GM21526 (cell line): ENCODE results near the gene CYP20A1.
"Not testable (repeated sequence)": the region's sequence is repeated elsewhere in the genome, so short reads cannot be mapped to it uniquely, and the experiment has no call there.

Experiments
- ATAC-seq: cut with Tn5 transposase; IDR thresholded peaks from one replicate; pipeline ENCODE4 v1.9.1; 2021; ENCODE audit warnings: moderate library complexity; ENCODE audit not compliant: unreplicated experiment, low FRiP score

Gene CYP20A1, protein sequence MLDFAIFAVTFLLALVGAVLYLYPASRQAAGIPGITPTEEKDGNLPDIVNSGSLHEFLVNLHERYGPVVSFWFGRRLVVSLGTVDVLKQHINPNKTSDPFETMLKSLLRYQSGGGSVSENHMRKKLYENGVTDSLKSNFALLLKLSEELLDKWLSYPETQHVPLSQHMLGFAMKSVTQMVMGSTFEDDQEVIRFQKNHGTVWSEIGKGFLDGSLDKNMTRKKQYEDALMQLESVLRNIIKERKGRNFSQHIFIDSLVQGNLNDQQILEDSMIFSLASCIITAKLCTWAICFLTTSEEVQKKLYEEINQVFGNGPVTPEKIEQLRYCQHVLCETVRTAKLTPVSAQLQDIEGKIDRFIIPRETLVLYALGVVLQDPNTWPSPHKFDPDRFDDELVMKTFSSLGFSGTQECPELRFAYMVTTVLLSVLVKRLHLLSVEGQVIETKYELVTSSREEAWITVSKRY

DNA sequence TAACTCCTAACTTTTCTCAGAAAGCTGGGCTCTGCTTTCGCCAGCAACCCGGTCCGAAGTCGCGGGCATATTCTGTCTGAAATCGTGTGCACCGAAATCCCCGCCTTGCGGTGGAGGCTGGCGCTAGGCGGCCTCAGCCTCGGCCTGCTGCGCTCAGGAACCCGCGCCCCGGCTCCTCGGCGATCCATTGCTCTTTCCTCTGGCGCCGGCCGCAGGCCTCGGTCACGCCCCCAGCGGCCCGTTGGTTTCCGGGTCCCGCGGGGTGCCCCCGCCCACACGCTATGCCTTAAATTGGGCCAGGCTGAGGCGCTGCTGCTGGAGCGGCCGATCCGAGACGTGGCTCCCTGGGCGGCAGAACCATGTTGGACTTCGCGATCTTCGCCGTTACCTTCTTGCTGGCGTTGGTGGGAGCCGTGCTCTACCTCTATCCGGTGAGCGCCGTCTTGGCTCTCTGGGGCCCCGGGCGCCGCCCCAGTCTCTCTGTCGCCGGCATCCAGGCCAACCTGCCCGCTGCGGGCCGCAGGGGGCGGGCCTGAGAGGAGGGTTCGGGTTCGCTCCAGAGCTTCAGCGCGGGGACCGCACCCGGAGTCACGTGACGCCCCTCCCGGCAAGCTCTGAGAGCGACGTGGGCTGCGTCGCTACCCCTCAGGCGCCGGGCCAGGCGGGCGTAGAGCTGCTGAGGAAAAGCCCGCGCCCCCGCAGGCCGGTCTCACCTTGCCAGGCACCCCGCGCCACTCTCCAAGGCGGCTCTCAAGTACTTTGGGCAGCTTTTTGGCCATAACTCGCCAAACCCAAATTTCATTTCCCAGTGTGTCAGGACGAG, at the start of gene CYP20A1:
CYP20A1 (plus strand) TSS at position 315 of the 823 bp plus-strand sequence; CDS start at position 360, 45 bp downstream.
- ATAC-seq, result peak; percentile 85

DNA sequence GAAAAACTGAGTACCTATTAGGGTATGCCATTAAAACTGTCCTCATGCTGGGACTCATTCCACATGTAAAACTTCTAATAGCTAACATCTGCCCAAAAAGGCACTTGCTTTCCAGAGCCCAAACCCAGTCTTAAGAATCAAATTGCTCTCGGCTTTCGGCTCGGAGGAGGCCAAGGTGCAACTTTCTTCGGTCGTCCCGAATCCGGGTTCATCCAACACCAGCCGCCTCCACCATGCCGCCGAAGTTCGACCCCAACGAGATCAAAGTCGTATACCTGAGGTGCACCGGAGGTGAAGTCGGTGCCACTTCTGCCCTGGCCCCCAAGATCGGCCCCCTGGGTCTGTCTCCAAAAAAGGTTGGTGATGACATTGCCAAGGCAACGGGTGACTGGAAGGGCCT, 48.3 kb upstream of the CYP20A1 start:
- ATAC-seq, result not testable (repeated sequence)

DNA sequence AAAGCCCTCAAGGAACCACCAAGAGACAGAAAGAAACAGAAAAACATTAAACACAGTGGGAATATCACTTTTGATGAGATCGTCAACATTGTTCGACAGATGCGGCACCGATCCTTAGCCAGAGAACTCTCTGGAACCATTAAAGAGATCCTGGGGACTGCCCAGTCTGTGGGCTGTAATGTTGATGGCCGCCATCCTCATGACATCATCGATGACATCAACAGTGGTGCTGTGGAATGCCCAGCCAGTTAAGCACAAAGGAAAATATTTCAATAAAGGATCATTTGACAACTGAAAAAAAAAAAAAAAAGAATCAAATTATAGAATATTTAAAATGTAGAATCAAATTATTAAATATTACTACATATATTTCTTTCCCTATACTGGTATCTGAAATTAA, 47.8 kb upstream of the CYP20A1 start:
- not testable (repeated sequence) for ATAC-seq

DNA sequence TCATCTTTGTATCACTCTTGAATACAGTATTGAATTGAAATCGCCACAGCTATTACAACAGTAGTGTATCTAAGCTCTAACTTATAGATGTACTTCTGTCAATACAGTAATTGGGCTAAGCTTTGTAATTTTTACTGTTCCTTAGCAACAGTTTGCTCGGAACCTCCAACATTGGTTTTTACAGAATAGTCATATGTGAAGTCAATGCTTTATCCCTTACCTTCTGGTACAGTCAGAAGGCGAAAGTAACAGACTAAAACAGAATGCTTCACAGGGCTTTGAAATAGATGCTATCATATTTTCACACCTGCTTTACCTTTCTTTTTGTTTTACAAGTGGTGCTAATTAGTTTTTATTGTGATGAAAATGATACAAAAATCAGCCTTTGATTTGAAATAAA, 46.9 kb upstream of the CYP20A1 start:
- ATAC-seq, result no peak

DNA sequence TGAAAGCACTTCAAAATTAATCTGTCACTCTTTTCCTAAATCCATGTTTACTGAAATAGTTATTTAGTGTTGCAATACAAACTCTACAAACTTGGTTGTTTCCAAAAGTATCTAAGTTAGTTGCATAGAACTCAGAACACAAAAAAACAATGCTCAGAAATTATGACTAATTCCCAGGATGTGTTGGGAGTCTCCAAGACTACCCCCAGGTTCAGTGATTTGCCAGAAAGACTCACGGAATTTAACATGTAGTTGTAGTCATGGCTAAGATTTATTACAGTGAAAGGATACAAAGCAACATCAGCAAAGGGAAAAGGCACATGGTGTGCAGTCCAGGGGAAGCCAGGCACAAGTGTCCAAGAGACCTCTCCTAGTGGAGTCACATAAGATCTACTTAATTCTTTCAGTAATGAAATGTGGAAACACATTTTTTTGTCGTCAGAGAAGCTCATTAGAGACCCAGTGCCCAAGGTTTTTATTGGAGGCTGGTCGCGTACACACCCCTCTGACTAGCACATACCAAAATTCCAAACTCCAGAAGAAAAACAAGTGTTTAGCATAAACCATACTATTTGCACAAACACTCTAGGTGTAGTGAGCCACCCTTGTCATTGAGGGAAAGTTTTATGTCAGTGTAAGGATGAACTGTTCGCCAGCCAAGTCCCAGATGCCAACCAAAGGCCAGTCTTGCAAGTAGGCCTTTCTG, 43.3 kb upstream of the CYP20A1 start:
- no peak for ATAC-seq

DNA sequence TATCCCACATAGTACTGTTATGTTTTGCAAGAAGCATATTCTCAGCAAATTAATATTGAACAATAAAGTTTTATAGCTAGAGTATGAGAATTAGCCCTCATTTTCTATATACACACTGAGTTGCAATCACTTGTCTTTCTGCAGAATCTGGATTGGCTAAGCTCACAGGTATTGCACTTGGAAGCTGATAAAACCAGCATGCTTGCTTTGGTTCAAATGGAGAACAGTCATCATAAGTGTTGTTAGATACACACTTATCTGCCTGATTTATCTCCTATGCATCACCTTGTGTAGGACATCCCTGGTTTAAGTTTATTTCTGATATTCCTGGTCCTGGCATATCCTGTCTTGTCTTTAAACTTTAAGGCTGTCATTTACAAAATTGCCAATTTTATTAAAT, 38.0 kb upstream of the CYP20A1 start:
- no peak for ATAC-seq

DNA sequence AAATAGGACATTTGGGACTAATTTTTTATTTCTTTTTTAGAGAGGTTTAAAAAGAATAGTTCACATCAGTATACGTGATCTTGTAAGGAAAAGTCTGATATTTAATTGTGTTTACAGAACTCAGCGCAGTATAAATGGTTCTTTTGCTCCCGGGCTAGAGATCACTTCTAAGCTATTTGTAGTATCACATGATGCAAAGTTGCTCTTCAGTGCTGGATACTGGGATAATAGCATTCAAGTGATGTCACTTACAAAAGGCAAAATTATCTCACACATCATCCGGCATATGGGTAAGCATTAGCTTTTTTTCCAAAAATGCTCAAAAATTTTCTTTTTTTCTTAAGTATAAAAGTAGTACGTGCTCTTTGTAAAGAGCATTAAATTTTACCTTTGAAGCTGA, 37.4 kb upstream of the CYP20A1 start:
- ATAC-seq, result no peak

DNA sequence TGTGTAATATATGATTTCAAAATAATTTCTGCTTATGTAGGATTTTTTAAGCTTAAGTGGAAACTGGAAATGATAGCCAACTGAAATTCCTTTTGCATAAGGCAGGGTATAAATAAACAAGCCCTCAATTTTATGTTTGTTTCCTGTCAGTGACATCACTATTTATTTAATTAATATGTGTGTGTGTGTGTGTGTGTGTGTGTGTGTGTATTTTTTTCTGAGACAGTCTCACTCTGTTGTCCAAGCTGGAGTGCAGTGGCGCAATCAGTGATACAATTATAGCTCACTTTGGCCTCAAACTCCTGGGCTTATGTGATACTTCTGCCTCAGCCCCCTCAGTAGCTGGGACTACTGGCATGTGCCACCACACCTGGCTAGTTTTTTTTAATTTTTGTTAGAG, 29.3 kb upstream of the CYP20A1 start:
- ATAC-seq, result no peak

DNA sequence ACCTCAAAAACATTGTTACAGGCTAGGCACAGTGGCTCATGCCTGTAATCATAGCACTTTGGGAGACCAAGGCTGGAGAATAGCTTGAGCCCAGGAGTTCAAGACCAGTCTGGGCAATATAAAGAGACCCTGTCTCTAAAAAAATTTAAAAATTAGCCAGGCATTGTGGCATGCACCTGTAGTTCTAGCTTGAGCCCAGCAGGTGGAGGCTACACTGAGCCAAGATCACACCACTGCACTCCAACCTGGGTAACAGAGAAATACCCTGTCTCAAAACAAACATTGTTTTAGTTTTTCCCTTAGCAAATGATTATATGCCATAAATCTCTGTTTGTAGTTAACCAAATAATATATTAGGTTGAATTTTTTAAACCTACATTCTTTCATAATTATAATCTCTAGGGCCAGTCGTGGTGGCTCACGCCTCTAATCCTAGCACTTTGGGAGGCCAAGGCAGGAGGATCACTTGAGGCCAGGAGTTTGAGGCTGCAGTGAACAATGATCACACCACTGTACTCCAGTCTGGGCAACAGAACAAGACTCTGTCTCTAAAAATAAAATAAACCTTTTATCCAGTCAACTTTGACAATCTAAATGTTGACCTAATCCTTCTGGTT, 13.3 kb upstream of the CYP20A1 start:
- no peak for ATAC-seq

DNA sequence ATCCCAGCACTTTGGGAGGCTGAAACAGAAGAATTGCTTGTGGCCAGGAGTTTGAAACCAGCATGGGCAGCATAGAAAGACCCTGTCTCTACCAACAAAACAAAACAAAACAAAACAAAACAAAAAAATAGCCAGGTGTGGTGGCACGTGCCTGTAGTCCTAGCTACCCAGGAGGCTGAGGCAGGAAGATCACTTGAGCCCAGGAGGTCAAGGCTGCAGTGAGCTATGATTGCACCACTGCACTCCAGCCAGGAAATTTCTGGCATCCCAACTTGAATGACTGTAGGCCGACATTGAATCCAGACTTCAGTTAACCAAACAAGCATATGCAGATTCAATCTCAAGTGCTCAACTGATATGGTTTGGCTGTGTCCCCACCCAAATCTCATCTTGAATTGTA, 9.1 kb upstream of the CYP20A1 start:
- ATAC-seq, result not testable (repeated sequence)

DNA sequence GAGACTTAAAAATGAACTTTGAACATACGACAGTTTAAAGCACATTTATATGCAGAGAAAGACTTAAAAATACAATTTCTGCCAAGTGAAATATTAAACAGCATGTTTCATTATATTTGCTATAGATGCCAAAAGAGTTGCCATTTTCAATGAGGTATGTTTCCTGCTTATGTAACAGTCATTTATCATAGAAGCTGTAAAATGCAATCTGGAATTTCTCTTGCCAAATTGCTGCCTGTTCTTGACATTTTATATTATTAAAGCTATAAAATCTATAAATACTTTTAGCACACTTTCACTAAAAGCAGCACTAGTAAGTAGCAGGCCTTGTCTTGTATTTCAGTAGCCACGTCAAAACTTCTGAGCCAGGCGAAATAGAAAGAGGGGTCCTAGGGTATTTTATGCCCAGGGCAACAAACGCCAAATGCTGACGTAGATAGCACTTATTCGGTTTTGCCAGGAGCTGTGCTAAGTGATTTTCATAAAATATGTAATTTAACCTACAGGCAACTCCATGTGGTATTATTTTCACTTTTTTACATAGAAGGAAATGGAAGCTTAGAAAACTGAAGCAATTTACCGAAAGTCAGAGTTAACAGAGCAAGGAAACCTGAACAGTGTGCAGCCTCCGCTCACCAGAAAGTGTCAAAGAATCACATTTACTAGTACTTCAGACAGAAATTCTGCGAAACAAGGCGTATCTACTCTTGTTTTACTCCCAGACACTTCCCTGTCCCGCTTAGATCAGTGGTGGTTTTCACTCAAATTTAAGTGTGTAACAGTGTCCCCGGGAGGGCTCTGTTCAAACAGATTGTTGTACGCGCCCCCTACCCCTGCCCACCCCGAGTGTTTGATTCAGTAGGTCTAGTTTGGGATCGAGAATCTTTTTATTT, 1.2 kb upstream of the CYP20A1 start:
- no peak for ATAC-seq

DNA sequence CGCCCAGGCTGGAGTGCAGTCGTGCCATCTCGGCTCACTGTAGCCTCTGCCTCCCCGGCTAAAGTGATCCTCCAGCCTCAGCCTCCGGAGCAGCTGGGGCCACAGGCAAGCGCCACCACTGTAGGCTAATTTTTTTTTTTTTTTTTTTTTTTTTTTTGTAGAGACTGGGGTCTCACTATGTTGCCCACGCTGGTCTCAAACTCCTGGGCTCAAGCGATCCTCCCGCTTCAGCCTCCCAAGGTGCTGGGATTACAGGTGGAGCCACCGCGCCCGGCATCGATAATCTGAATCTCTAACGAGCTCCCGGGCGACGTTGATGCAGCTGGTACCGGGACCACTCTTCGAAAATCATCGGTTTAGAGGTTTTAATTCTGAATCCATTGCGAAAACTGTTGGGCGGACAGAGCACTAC, 520 bp upstream of the CYP20A1 start:
- ATAC-seq, result peak; percentile 1

DNA sequence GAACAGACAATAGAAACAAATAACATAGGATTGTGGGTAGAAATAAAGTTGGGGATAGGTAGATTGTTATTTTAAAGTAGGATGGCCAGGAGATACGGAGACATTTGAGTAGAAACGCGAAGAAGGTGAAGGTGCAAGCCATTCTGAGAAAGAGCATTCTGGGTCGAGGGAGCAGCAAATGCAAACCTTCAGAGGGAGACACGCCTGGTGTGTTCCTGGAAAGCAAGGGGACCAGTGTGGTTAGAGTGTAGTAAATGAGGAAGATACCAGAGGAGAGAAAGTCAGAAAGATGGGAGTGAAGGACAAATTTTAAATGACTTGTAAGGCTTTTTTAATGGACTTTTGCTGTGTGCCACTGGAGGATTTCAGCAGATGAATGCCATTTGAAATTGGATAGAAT, 1.7 kb downstream of the CYP20A1 start:
- ATAC-seq, result no peak

DNA sequence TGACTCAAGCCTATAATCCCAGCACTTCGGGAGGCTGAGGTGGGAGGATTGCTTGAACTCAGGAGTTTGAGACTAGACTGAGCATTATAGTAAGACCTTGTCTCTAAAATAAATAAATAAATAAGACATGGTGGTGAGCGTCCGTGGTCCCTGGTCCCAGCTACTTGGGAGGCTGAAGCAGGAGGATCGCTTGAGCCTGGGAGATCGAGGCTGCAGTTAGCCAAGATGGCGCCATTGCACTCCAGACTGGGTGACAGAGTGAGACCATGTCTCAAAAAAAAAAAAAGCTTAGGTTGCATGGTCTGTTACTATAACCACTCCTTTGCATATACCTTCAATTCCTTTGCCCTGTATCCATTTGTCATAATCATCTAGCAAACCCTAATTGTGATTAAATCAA, 3.7 kb downstream of the CYP20A1 start:
- no peak for ATAC-seq

DNA sequence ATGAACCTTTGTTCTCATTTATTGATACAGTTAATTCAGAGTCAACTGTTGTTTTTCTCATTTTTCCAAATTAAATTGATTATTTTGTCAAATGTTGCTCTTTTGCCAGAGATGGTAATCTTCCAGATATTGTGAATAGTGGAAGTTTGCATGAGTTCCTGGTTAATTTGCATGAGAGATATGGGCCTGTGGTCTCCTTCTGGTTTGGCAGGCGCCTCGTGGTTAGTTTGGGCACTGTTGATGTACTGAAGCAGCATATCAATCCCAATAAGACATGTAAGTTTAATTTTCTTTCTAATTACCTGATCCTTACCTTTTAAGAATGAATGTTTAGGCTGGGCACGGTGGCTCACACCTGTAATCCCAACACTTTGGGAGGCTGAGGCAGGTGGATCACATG, 7.8 kb downstream of the CYP20A1 start:
- no peak for ATAC-seq

DNA sequence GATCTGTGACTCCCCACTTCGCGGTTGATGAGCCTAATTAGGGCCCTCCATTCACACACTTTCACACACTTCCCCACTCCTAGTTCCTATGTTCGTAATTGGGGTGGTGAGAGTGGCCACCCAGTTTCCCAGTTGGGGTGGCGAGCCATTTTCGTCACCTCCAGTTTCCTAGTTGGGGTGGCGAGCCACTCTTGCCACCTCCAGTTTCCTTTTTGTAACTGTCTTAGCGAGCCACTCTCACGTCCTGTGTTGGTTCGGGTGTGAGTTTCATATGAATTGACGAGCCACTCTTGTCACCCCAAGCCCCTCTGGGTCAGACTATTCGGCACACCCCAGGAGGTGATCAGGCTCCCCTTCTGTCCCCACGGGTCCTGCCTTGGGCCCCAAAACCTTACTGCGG, 14.0 kb downstream of the CYP20A1 start:
- no peak for ATAC-seq

DNA sequence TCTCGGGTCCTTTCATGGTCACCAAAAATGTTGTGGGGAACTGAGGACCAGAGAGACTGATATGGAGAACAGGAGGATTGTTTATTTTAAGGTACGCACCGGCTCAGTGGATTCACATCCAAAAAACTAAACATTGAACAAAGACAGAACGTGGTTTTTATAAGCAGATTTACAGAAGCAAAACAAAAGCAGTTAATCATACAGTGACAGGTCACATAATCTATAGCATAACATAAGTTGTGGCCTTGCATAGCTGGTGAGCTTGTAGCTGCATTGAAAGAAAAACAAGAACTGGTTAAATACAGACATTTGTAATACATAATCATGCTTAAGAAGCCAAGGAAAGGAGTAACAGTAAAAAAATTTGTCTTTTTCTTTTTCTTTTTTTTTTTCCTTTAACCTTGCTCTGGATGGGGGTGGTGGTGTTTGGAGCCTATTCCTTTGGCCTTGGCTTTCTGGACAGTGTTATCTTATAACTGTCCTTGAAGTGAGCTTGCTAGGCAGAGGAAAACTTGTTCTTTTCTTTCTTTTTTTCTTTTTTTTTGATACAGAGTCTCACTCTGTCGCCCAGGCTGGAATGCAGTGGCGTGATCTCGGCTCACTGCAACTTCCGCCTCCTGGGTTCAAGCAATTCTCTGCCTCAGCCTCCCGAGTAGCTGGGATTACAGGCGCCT, 14.7 kb downstream of the CYP20A1 start:
- not testable (repeated sequence) for ATAC-seq

DNA sequence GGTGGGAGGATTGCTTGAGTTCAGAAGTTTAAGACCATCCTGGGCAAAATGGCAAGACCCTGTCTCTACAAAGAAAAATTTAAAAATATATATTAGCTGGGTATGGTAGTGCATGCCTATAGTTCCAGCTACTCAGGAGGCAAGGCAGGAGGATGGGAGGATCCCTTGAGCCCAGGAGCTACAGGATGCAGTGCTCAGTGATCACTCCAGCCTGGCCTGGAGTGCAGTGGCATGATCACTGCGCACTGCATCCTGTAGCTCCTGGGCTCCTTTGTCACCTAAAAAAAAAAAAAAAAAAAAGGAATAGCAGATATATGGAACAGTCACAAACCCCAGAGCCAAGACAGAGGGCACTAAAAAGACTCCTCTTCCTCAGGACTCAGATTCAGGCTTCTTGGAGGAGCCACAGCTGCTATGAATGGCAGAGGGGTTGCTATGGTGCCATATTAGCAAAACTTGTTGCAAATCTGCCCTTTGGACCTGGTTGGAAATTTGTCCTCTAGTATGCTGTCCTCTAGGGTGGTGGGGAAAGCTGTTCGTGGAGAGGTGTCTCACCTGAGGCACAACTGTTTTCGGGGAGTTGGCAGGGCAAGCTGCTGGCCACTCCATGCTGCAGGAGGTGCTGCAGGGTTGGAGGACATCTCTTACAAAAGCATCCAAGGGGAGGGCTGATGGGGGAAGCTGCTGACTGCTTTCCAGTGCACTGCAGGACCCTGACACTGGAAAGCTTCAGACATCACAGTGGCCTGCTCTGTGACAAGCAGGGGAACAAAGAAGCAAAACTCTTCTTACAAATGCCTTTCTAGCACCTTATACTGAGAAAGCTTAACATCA, 22.7 kb downstream of the CYP20A1 start:
- ATAC-seq, result no peak
